ENCODE results near the gene TBX1. TPM values are rescaled to one million over a fixed set of nuclear protein-coding genes. Genes with fewer than 3 reads are reported as not detected.

Gene TBX1
- total and polyA plus RNA-seq, 2 of the 8 experiments (the other 6 are each of a cell fraction or from before 2014, with no cell fraction given): 0.28 TPM; not detected in 1

- Histone ChIP-seq H3K4ac (replicated peaks; ENCODE audit: insufficient read length, low read depth, low read length) (no peak overlapping the region), H2BK120ac (replicated peaks; ENCODE audit: low read depth, low read length) (no peak overlapping the region), H3K9ac (replicated peaks in 1 of 4; ENCODE audit: extremely low read depth in 1 of 4, low read depth in 3 of 4, low read length in 3 of 4) (no peak overlapping the region), H4K20me1 (replicated peaks in 1 of 2; ENCODE audit: control insufficient read depth in 1 of 2, insufficient read depth in 2 of 2, low read length in 2 of 2) (peaks cover 0 to 3% of the 10 kb centered on the region in 2 experiments), H3K79me2 (ENCODE audit: control insufficient read depth in 1 of 2, insufficient read depth in 2 of 2, low read length in 2 of 2) (no peaks in the 10 kb centered on the region), H4K91ac (replicated peaks; ENCODE audit: insufficient read length, low read length) (no peak overlapping the region), H2AK5ac (ENCODE audit: low read depth, low read length) (no peak overlapping the region), H3K14ac (ENCODE audit: insufficient read length) (no peak overlapping the region), H2BK15ac (ENCODE audit: low read length) (no peak overlapping the region), H2BK20ac (ENCODE audit: low read length) (no peak overlapping the region), H2BK12ac (ENCODE audit: low read depth, low read length) (no peak overlapping the region), H3K18ac (ENCODE audit: extremely low read depth, low read length) (no peak overlapping the region), H3K23me2 (ENCODE audit: low read depth, low read length) (no peaks in the 10 kb centered on the region), H3K79me1 (ENCODE audit: low read depth, low read length) (no peaks in the 10 kb centered on the region), H4K8ac (ENCODE audit: extremely low read depth, insufficient read depth, low read length) (no peak overlapping the region), H3K36me3 (ENCODE audit: control insufficient read depth in 2 of 4, insufficient read depth in 4 of 4, low read length in 3 of 4) (no peaks in the 10 kb centered on the region), H3K23ac (ENCODE audit: insufficient read length) (no peak overlapping the region), H3K4me3 (ENCODE audit: extremely low read depth in 1 of 4, insufficient read depth in 2 of 4, low read depth in 3 of 4, low read length in 4 of 4) (no peak overlapping the region), H3K27ac (ENCODE audit: low read depth, low read length) (no peak overlapping the region), H2BK5ac (ENCODE audit: low read depth, low read length) (no peak overlapping the region), H2AFZ (ENCODE audit: low read length) (no peak overlapping the region), H3K56ac (replicated peaks; ENCODE audit: insufficient read length, low read depth, low read length) (no peak overlapping the region), H4K5ac (ENCODE audit: insufficient read length, low read depth, low read length) (no peak overlapping the region), H3K4me2 (ENCODE audit: insufficient read depth in 1 of 2, low read depth in 2 of 2, low read length in 2 of 2) (no peak overlapping the region), H3K27me3 (replicated peaks in 1 of 4; ENCODE audit: control insufficient read depth in 3 of 4, extremely low read depth in 1 of 4, insufficient read depth in 3 of 4, low read length in 3 of 4) (no peaks in the 10 kb centered on the region), H3K4me1 (replicated peaks in 1 of 4; ENCODE audit: control insufficient read depth in 3 of 4, insufficient read depth in 4 of 4, low read length in 3 of 4) (no peaks in the 10 kb centered on the region; a peak in 1 of 7 replicates), H3K9me3 (ENCODE audit: insufficient read depth in 2 of 2, low read depth in 1 of 2, low read length in 1 of 2) (no peaks in the 10 kb centered on the region)
- FAIRE-seq: no peak
- 92% methylated on average over 3 of the region's 3 CpGs; no CpG with 5 or more reads in 1 of the 2 experiments for WGBS, 2 experiments (ENCODE audit: extremely low coverage in 1 of 2, insufficient coverage in 1 of 2, insufficient read length in 1 of 2, insufficient replicate concordance in 2 of 2, low coverage in 1 of 2, low lambda C conversion rate in 2 of 2, missing lambda C conversion rate in 1 of 2)
- no peak for TF ChIP-seq RBBP5 (IDR thresholded peaks at IDR 0.05; ENCODE audit: borderline replicate concordance, low read depth, low read length)
- TF ChIP-seq HDAC2 (IDR thresholded peaks at IDR 0.05; ENCODE audit: borderline replicate concordance in 1 of 2, low read depth in 2 of 2, low read length in 2 of 2): no peak
- TF ChIP-seq YY1 (IDR thresholded peaks at IDR 0.05; ENCODE audit: low read depth, low read length): no peak
- TF ChIP-seq, protein P1, sequence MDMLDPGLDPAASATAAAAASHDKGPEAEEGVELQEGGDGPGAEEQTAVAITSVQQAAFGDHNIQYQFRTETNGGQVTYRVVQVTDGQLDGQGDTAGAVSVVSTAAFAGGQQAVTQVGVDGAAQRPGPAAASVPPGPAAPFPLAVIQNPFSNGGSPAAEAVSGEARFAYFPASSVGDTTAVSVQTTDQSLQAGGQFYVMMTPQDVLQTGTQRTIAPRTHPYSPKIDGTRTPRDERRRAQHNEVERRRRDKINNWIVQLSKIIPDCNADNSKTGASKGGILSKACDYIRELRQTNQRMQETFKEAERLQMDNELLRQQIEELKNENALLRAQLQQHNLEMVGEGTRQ (IDR thresholded peaks at IDR 0.05; ENCODE audit: low read length): no peak
- TF ChIP-seq FOSL1 (IDR thresholded peaks at IDR 0.05; ENCODE audit: insufficient read depth, low read depth, low read length): no peak
- TF ChIP-seq BRCA1 (IDR thresholded peaks at IDR 0.05; ENCODE audit: low read depth, low read length): no peak
- no peak for TF ChIP-seq KDM4A (IDR thresholded peaks at IDR 0.05; ENCODE audit: low read depth, low read length, severe bottlenecking)
- POLR2A ChIA-PET (ENCODE audit: partially characterized antibody): no interaction called here
- CTCF ChIA-PET (ENCODE audit: partially characterized antibody): interaction anchor here (0.5 to 3.2 kb wide), 9 partner anchors 9 to 232 kb away, joined by 3 to 12 read pairs (median 4); no protein-coding TSS in a partner anchor
- no peak for DNase-seq (ENCODE audit: low read depth in 1 of 2, low spot score in 2 of 2)
Measured at GRCh38 chr22:19809741-19810140, 49.2 kb downstream of the TBX1 start.
